Natural killer cell (primary cell): ENCODE data around the gene PCDHA8. TPM values are rescaled to one million over a fixed set of nuclear protein-coding genes. Genes with fewer than 3 reads are reported as not detected.

ENCODE experiments used
- ATAC-seq, 3 donors: fragments of 150-1000 bp in 2 of 3; fragments of 200-7000 bp in 1 of 3; cut with Tn5 transposase; 1 replicate in 1 of 3; 2 replicates in 2 of 3; pipeline ENCODE4 v1.10.0; 2021; ENCODE audit warnings: mild to moderate bottlenecking in 2 of 3, moderate library complexity in 2 of 3
- DNase-seq, 2 donors: peaks; one replicate each; pipeline versions ENCODE4 v3.0.0 to v3.0.0-alpha.2; 2013 to 2021; ENCODE audit warnings: mixed read lengths in 1 of 2
- H3K27ac ChIP-seq: one replicate; pipeline ENCODE4 v1.5.1; 2013; ENCODE audit warnings: mild to moderate bottlenecking, low read length
- H3K27me3 ChIP-seq: one replicate; pipeline ENCODE4 v1.6.1; 2013; ENCODE audit warnings: low read length; ENCODE audit not compliant: control insufficient read depth, insufficient read depth
- H3K36me3 ChIP-seq: one replicate; pipeline ENCODE4 v1.6.1; 2013; ENCODE audit warnings: low read length; ENCODE audit not compliant: control insufficient read depth, insufficient read depth
- H3K4me1 ChIP-seq: one replicate; pipeline ENCODE4 v1.6.1; 2013; ENCODE audit warnings: low read length; ENCODE audit not compliant: control insufficient read depth, insufficient read depth
- H3K4me3 ChIP-seq: one replicate; pipeline ENCODE4 v1.5.1; 2013; ENCODE audit warnings: low read length
- H3K9me3 ChIP-seq: one replicate; pipeline ENCODE4 v1.6.1; 2013; ENCODE audit warnings: low read length; ENCODE audit not compliant: control insufficient read depth, insufficient read depth
- H3K27ac Mint-ChIP-seq, 2 donors: one replicate each; pipeline ENCODE4 v1.8.0; 2022; ENCODE audit warnings: mild to moderate bottlenecking in 2 of 2, mixed read lengths in 2 of 2, moderate library complexity in 1 of 2
- H3K27me3 Mint-ChIP-seq, 2 donors: one replicate each; pipeline ENCODE4 v1.8.0; 2022; ENCODE audit warnings: low read depth in 2 of 2, mixed read lengths in 2 of 2
- H3K36me3 Mint-ChIP-seq: one replicate; pipeline ENCODE4 v1.8.0; 2022; ENCODE audit warnings: mixed read lengths
- H3K4me1 Mint-ChIP-seq, 2 donors: one replicate each; pipeline ENCODE4 v1.8.0; 2022; ENCODE audit warnings: mixed read lengths in 2 of 2
- H3K4me3 Mint-ChIP-seq: one replicate; pipeline ENCODE4 v1.8.0; 2022; ENCODE audit warnings: mild to moderate bottlenecking, moderate library complexity, mixed read lengths
- H3K9me3 Mint-ChIP-seq, 2 donors: one replicate each; pipeline ENCODE4 v1.8.0; 2022; ENCODE audit warnings: mixed read lengths in 2 of 2
- CTCF ChIP-seq: fragments of 200-600 bp; IDR thresholded peaks from one replicate; pipeline ENCODE4 v1.8.0; 2022; ENCODE audit warnings: antibody characterized with exemption
- WGBS: methylation state at CpG from one replicate; pipeline ENCODE4 v1.1.7; 2013; ENCODE audit warnings: missing lambda C conversion rate; ENCODE audit not compliant: insufficient coverage; 5-methylcytosine and 5-hydroxymethylcytosine counted together
- intact Hi-C: fragments of 100-400 bp; cut with micrococcal nuclease; formaldehyde crosslinking; loops from one replicate; pipeline ENCODE4 v1.14.2; 2022
- total RNA-seq, 4 donors: library from RNA; stranded (reverse); fragments of 120-200 nt in 1 of 4; gene quantifications; one replicate each; pipeline versions ENCODE4 v1.2.3 to v1.2.4, GENCODE V29; 2013 to 2022

The PCDHA8 gene
- total RNA-seq, 3 donors from 2014 or later (not counting 1 experiment from before 2014, with no cell fraction given), result not detected

- Histone ChIP-seq H3K4me3 (no peak overlapping the region), H3K9me3 (peaks cover 19% of the 10 kb centered on the region), H3K36me3 (no peaks in the 10 kb centered on the region), H3K27ac (no peak overlapping the region), H3K27me3 (no peaks in the 10 kb centered on the region), H3K4me1 (no peaks in the 10 kb centered on the region)
- TF ChIP-seq CTCF, result no peak
- H3K4me3 Mint-ChIP-seq, result no peak overlapping the region
- ATAC-seq (no peak), DNase-seq (no peak)
- no peaks in the 10 kb centered on the region for H3K4me1 Mint-ChIP-seq
- WGBS, result 50% methylated on average over 76 of the region's 76 CpGs
- no peak overlapping the region for H3K27ac Mint-ChIP-seq
- H3K9me3 Mint-ChIP-seq, result peaks cover 4 to 6% of the 10 kb centered on the region in 2 donors
- H3K27me3 Mint-ChIP-seq, result no peaks in the 10 kb centered on the region
- peaks cover 6% of the 10 kb centered on the region for H3K36me3 Mint-ChIP-seq
- intact Hi-C loops, result no loop called here
Measured at GRCh38 chr5:140862441-140863295, 21.7 kb downstream of the PCDHA8 start.

DNA sequence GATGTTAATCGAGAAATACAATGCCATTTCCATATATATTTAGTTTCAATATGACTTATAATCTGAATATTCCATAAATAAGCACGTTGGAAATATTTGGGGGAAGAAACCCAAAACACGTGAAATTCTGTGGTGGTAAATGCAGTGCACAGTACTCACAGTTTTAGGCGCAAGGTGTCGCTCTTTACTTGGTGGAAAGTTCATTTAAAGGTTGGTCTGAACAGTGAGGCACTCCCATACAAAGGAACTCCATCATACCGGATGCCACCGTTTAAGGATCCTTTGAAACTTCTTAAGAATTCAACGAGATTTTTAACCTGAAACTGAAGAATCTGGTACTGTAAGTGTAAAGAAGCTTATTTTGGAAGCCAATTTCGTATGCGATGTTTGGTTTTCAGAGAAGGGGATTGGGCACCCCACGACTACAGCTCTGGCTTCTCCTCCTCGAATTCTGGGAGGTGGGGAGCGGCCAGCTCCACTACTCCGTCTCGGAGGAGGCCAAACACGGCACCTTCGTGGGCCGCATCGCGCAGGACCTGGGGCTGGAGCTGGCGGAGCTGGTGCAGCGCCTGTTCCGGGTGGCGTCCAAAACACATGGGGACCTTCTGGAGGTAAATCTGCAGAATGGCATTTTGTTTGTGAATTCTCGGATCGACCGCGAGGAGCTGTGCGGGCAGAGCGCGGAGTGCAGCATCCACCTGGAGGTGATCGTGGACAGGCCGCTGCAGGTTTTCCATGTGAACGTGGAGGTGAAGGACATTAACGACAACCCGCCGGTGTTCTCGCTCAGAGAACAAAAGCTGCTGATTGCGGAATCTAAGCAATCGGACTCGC lies 28.0 kb downstream of the PCDHA8 start, which contains the start of gene PCDHA11:
TSS of gene PCDHA11 (plus strand) at position 237 of the 834 bp plus-strand sequence. CDS start at position 384, 147 bp downstream.
- peaks cover 4% of the 10 kb centered on the region for H3K27me3 ChIP-seq
- Mint-ChIP-seq H3K4me3 (no peak within 1 kb of the TSS), H3K9me3 (peaks cover 4 to 7% of the 10 kb centered on the region in 2 donors), H3K36me3 (peaks cover 6% of the 10 kb centered on the region), H3K4me1 (no peaks in the 10 kb centered on the region), H3K27me3 (peaks cover 0 to 3% of the 10 kb centered on the region in 2 donors), H3K27ac (no peak within 1 kb of the TSS)
- ATAC-seq (no peak), DNase-seq (no peak)
- WGBS, result 26% methylated on average over 39 of the region's 41 CpGs
- no peaks in the 10 kb centered on the region for H3K36me3 ChIP-seq
- no peak for TF ChIP-seq CTCF
- H3K9me3 ChIP-seq, result peaks cover 9% of the 10 kb centered on the region
- intact Hi-C loops, result no loop called here
- no peak within 1 kb of the TSS for H3K27ac ChIP-seq
- H3K4me3 ChIP-seq, result no peak within 1 kb of the TSS
- no peaks in the 10 kb centered on the region for H3K4me1 ChIP-seq

- Mint-ChIP-seq H3K27me3 (peaks cover 0 to 3% of the 10 kb centered on the region in 2 donors), H3K9me3 (peaks cover 2 to 4% of the 10 kb centered on the region in 2 donors), H3K36me3 (peaks cover 2% of the 10 kb centered on the region), H3K4me1 (no peaks in the 10 kb centered on the region), H3K4me3 (no peak overlapping the region), H3K27ac (no peak overlapping the region)
- DNase-seq (no peak), ATAC-seq (no peak)
- Histone ChIP-seq H3K4me3 (no peak overlapping the region), H3K4me1 (no peaks in the 10 kb centered on the region), H3K27ac (no peak overlapping the region), H3K9me3 (peaks cover 9% of the 10 kb centered on the region), H3K27me3 (peaks cover 4% of the 10 kb centered on the region), H3K36me3 (no peaks in the 10 kb centered on the region)
- WGBS, result 53% methylated on average over 5 of the region's 5 CpGs
- intact Hi-C loops, result no loop called here
- no peak for TF ChIP-seq CTCF
Measured at GRCh38 chr5:140869555-140869886, 28.5 kb downstream of the PCDHA8 start.
